ENCODE measurements around the gene SAC3D1.

The SAC3D1 gene

DNA sequence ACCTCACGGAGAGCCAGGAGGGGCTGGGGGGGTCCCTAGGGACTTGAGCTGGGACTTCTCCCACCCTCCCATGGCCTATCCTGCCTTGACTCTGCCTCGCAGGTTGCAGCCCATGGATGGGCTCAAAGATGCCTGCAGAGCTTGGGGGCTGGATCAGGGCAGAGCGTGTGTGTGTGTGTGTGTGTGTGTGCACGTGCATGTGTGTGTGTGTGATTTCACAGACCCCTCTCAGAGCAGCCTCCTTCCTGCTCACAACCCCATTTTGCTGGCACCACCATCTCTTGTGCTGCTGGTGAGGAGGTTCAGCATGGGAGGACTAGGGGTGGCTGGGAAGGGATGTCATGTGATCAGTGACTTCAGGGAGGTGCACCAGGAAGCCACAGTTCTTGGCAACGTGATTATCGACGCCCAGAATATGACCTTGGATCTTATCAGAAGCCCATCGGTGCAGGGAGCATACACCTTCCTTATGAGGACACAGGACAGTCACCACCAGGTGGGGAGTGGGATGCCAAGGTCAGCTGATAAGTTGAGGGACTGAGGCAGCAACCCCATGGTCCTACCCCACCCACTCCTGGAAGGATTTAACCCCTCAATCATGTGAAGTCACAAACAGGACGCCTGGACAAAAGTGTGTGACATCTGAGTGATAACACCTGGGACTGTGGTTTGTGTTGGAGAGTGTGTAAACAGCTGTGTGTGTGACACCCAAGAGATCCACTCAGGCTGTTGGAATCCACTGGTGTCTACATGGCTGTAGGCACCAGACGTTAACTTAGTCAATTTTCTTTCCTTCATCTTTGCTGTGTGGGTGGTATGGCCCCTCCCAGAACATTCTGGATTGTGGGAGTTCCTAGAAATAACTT is 19.2 kb downstream of the SAC3D1 start:
- no peak for DNase-seq (ENCODE audit: low read depth, low spot score)

DNA sequence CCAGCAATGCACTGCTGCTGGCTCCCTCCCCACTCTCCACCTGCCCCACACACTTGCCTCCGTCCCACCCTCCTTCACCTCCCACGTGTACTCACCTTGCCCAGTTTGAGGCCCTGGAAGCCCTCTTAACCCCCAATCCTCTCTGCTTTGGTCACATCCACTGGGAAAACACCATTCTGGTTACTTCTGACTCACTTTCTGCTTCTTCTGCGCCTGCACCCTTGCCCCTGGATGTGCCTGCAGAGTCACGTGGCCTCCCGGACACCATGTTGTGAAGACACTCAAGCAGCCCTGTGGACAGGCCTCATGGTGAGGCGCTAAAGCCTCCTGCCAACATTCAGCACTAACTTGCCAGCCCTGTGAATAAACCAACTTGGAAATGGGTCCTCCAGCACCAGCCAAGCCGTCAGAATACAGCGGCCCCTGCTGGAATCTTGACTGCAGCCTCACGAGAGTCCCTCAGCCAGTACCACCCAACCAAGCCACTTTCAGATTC is 20.0 kb downstream of the SAC3D1 start:
- no peak for DNase-seq (ENCODE audit: low read depth, low spot score)

DNA sequence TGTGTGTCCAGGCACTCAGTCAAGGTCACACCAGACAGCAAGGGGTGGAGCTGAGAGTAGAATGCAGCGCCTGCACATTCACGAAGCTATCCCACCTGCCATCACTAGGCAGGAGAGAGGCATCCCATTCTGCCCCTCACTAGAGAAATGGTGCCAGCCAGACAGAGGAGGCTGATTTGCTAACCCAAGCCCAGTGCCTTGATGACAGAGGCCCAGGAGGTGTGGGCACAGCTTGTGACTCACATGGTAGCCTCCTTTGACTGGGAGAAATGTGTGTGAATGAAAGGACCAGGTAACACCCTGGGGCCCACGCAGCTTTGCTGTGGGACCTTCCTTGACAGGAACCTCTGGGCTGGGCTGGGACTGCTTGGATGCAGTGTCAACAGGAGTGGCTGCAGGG is 22.5 kb downstream of the SAC3D1 start:
- no peak for DNase-seq (ENCODE audit: low read depth, low spot score)

DNA sequence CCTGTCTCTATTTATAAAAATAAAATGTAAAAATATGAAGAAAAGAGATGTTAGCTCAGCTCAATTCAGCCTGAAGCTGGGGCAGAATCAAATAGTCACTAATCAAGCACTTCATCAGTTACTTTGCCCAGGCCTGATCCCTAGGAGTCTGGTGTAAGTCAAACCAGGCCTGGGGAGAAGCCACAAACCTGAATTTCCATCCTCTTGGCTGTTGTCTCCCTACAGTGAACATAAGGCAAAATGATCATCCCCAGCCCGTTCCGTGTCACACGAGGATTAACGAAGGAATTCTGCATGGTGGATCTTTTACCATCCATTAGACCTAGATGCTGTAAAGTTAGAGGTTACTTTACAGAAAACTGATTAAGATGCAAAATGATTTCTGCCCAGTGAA is 23.8 kb downstream of the SAC3D1 start:
- no peak for DNase-seq (ENCODE audit: low read depth, low spot score)

DNA sequence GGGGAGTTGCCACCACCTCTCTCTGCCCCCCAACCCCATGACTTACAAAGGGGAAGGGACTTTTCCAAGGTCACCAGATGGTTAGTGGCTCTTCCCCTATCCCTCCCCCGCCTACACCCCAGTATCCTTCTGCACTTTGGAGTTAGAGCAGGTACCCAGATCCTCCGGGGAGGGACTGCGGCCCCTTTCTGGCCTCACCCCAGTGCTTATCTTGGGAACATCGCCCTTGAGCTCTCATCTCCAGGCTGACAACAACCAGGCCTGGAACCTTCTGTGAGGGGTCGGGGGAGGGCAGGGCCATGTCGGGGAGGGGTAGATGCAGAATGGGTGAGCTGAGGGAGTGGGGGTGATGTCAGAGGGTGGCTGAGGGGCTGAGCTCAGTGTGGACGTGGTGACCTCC is 24.8 kb downstream of the SAC3D1 start:
- DNase-seq (ENCODE audit: low read depth, low spot score) = no peak

DNA sequence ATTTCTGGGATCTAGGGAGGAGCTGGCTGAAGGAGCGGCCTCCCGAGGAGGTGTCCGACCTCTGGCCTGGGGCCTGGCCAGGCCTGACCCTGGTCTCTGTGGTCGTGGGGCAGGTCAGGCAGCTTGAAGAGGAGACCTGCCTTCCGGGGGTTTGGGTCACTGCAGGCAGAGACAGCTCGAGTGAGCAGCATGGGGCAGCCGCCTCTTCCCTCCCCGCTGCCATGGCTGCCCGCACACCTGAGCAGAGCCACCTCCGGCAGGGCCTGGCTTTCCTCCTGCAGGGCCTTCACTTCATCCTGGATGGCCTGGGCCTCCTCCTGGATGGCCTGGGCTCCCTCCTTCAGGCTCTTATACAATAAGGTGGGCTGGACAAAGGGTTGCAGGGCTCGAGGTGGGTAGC is 25.3 kb downstream of the SAC3D1 start:
- no peak for DNase-seq (ENCODE audit: low read depth, low spot score)

DNA sequence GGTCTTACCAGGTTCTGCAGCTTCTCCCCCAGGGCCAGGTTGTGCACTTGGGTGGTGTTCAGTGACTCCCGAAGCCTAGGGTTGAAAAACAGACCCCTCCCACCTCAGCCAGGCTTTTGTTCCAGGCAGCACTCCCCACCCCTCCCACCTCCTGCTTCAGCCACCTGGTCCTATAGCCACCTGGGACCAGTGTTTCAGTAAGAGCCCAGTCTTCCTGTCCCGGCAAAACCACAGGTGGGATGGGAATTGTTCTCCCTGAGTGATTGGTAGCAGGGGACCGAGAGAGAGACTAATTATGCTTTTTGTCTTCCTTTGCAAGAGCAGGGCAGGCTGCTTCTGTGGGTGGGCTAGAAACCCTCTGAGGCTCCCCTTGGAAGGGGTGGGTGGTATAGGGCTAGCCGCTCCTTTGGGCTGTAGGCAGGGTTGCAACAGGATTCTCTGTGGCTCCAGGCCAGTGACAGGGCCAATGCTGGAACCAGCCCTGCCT is 25.8 kb downstream of the SAC3D1 start:
- peak; percentile 38 for DNase-seq (ENCODE audit: low read depth, low spot score)

DNA sequence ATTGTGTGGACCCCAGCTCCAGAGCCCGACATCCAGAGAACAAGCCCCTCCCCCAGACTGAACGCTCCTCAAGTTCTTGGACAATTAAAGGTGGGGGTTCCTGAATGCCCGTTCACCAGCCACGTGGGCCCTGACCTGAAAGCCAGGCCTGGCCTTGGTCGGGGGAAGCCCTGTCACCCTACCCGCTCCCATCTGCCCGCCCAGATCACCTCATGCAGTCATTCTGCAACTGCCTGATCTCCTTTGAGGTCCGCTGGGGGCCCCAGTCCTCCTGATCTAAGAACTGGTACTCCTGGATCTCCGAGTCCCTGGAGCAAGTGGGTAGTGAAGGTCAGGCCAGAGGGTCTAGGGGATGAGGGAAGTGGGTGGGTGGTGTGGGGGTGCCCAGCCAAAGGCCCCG is 26.4 kb downstream of the SAC3D1 start:
- DNase-seq (ENCODE audit: low read depth, low spot score) = no peak

DNA sequence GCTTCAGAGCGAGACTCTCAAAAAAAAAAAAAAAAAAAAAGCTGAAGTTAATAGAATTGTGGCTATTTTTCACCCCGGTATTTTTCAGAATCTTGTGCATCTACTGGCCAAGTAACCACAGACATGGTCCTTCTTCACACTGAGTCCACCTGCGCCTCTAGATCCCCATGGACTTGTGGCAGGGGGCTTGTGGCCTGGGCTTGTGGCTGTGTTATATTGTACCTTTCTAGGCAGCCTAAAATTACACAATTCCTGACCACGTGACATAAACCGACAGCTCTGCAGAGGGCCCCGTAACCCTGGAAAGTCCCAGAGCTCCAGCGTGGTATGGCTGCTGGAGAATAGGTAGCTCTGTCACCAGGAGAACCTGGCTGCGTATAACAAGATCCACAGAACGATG is 28.2 kb downstream of the SAC3D1 start:
- no peak for DNase-seq (ENCODE audit: low read depth, low spot score)

DNA sequence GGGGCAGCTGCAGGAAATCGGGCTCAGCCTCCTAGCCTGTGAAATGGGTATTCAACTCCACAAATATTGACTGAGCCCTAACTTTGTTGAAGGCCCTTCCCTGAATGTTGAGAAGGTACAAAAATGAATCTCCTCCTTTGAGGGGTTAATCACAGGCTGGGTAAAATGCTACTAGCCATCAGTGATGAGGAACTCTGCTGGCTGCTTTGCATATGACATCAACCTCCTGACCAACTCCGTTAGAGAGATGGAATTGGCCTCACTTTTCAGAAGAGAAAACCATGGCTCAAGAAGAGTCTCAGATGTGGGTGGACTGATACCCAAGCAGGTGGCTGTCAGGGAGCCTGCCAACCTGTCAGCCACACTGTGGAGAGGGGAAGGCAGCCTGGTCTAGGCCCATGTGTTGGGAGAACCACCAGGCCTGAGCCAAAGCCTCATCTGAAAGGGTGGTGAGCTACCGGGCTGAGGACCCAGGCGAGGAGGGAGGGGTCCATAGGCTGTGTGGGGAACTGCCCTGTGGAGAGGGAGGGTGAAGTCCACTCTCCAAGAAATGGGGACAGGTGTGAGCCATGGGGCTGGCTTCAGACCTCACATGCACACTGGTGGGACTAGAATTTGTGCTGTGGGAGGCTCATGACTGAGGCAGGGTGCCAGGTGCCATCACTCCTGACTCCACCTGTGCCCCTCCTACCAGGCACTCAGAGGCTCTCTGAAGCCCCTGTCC is 31.1 kb downstream of the SAC3D1 start:
- no peak for DNase-seq (ENCODE audit: low read depth, low spot score)

DNA sequence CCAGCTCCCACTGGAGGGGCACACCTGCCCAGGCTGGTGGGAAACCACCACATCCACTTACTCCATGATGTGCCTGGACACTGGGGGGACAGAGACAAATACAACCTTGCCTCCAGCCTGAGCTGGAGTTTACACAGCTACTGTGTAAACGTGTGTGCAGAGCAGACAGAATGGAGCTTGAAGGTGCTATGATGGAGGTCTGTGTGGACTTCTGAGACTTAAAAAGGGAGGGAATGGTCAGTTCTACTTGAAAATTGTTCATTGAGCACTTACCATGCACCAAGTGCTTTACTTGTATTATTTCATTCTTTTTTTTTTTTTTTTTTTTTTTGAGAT is 31.6 kb downstream of the SAC3D1 start:
- no peak for DNase-seq (ENCODE audit: low read depth, low spot score)

DNA sequence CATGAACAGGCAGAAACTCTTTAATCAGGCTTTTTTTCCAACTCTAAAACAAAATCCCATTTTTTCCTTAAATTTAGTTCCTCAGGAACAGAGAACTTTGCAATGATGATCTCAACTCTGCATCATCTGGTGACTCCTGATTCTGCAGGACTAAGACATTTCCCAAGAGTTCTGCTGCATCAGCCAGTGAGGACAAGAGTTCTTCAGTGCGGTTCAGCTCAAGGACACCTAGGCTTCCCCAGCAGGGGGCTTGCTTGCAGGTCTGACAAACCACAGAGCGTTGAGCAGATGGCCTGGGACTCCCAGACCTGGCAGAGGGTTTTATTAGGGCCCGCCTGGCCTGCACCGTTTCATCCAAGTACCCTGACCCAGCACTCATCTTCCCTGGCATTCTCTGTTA is 36.4 kb downstream of the SAC3D1 start:
- DNase-seq (ENCODE audit: low read depth, low spot score) = no peak

DNA sequence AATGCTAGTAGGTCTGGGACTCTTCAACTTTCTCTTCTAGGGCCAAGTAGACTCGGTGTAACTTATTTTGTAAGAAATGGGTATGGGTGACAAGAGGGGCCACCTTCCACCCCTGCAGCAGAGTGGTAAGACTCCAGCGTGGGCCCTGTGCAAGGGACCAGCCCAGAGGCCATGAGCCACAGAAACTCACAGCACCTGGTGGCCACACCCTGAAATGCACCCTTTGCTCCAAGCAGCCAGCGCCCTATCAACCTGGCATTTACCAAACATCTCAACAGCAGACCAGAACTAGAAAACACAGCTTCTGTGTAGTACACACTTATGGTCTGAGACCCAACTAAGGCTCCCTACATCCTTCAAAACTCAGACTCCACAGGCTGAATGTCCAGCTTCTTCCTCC is 37.1 kb downstream of the SAC3D1 start:
- DNase-seq (ENCODE audit: low read depth, low spot score) = no peak

DNA sequence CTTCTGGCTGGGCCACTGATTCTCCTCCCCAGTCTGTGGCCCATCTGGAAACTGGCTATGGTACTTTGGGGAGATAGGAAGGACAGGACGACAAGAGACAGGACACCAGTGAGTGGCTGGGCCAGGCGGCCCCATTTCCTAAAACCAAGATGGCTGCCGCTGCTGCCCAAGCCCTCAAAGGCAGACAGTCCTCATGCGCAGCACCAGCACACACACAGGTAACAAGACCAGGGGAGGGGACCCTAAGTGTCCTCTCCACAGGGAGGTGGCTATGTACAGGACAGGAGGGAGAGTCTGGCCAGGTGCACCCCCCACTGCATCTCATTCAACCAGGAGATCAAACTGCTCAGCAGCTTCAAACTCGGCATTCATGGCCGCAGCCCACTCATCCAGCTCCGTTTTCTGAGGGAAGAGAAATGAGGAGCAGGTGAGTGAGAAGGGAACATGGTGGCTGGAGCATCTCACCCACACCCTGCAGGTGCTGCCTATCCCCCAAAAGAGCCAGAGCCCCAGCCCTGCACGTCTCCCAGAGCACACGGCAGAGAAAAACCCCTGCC is 37.9 kb downstream of the SAC3D1 start:
- no peak for DNase-seq (ENCODE audit: low read depth, low spot score)

DNA sequence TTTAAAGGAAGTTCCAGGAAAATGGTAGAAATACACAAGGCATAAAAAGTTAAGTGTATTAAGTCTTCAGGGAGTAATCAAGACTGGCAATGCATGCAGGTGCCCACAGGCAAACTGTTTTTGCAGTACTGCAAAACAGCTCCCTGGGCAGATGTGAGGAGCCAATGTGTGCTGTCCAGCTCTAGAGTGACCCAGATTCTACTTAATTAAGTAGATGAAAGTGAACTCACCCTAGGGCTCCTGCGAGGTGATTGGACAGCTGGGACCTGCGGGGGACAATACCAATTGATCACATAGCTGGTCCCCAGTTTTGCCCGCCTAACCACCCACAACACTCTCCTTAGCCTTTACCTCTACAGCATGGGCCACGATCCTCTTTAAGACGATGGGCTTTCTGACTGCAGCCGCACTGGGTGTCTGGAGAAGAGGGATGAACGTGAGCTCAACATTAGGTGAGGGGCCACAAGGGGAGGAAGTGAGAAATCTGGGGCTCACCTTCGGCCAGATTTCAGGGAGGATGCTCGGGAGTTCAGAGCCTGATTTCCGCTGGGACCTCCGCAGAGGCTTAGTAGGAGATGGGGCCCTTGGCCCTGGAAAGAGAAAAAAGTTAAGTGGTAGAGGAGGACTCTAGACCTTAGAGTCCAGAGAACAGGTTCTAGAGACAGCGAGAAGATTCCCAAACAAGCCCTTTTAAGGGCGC is 42.3 kb downstream of the SAC3D1 start:
- DNase-seq (ENCODE audit: low read depth, low spot score) = no peak

DNA sequence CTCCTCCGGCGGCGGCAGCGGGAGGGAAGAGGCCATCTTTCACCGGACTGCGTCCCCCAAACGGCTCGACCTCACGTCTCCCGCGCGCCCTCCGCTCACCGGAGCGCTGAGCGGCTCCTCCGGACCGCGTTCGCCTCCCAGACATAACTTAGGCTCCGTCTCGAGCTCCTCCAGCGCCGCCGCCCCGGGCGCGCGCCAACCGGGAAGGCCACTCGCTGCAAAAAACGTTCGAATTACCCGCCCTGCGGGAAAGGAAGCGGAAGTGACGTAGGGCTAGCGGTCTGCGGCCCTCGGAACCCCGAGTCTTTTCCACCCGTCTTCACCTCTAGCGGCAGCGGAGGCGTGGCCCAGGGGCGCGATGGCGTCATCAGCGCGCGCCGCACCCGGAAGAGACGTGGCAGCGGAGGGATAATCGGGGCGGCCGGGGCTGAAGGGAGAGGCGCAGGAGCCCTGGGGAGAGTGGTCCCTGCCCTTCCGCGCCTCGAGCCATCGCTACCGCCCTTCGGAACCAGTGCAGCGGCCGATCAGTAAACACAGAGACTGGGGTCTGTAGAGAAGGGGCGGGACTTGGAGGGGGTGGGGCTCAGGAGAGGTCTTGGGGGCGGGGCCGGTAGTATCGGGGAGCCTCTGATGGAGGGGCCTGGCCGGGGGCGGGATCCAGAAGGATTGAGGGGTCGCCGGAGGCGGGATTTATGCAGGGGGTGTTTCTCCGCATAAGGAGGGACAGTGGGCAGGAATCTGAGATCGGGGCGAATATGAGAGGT is 43.0 kb downstream of the SAC3D1 start, which contains the start of the genes CDCA5 and ZFPL1:
Gene CDCA5 (minus strand): TSS at position 207 of the 764 bp plus-strand sequence. CDS start 62 bp downstream, at position 145.
Gene ZFPL1 (plus strand): TSS at position 389 of the 764 bp plus-strand sequence. CDS start 477 bp downstream, outside the sequence.
- peak; percentile 84 for DNase-seq (ENCODE audit: low read depth, low spot score)

DNA sequence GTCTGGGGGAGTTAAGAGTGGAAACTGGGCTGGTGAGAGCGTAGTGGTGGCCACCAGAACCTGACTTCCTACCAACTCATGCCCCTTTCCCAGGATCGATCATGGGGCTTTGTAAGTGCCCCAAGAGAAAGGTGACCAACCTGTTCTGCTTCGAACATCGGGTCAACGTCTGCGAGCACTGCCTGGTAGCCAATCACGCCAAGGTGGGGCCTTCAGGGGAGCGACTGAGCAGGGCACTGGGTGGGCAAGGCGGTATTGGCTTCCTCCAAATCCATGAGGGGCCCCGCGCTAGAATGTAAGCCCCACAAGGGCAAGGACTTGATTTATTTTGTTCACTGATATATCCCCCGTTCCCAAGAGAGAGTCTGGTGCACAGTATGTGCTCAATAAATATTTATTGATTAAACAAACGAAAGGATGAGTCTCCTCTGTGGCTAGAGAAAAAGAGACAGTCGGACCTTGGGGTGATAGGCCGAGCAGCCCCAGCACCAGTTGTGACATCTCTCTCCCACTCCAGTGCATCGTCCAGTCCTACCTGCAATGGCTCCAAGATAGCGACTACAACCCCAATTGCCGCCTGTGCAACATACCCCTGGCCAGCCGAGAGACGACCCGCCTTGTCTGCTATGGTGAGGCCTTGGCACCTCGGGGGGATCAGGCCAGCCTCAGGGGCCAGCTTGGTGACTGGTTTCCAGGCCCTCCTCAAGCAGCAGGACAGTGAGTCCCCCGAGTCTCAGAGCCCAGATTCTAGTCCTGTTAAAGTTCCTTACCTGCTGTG is 43.8 kb downstream of the SAC3D1 start:
- DNase-seq (ENCODE audit: low read depth, low spot score) = no peak

DNA sequence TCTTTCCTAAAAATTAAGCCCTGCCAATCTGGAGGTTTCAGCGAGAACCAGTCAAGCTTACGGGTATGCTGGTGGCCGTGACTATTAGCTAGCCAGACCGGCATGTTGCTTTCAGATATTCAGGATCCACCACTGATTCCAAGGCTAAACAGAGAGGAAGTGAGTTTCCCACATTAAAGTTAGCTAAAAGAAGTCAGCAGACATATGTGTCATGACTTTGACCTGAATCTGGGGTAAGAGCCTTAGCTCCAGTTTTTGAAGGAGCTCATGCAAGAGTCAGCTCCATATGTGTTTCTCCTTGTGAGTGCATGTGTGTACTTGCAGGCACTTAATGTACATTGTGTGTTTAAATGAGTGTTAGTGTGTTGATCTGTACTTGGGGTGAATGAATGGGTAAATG is 44.4 kb downstream of the SAC3D1 start:
- no peak for DNase-seq (ENCODE audit: low read depth, low spot score)

DNA sequence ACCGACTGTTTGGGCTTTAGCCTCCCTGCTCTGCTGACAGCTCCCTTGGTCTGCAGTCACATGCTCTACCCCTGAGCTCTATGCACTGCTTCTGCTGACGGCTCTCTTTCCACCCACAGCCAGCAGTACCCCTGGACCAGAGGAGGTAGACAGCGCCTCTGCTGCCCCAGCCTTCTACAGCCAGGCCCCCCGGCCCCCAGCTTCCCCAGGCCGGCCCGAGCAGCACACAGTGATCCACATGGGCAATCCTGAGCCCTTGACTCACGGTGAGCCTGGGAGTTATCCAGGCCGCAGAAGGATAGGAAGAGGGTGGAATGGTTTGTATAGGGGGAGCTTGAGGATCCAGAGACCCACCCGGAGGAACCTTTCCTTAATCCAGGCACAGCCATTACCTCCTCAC is 45.8 kb downstream of the SAC3D1 start:
- no peak for DNase-seq (ENCODE audit: low read depth, low spot score)

DNA sequence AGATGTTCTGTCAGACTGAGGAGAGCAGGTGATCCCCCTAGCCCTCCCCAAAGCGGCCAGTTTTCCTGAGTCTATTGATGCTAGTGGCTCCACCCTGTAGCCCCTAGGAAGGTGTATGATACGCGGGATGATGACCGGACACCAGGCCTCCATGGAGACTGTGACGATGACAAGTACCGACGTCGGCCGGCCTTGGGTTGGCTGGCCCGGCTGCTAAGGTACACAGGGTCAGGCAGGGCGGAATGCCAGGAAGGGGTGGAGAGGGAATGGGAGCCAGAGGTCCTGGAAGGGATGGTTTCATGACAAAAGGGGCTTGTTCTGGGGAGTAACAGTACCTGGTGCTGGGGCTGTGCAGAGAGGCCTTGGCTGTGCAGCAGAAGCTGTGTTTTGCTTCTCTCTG is 46.2 kb downstream of the SAC3D1 start:
- DNase-seq (ENCODE audit: low read depth, low spot score) = no peak

Data from iPS DF 19.7 (cell line).